ENCODE measurements around the gene SGCD. TPM values are rescaled to one million over a fixed set of nuclear protein-coding genes. Genes with fewer than 3 reads are reported as not detected.

The SGCD gene
- total RNA-seq, 1 donor from 2014 or later = 7.5 TPM

DNA sequence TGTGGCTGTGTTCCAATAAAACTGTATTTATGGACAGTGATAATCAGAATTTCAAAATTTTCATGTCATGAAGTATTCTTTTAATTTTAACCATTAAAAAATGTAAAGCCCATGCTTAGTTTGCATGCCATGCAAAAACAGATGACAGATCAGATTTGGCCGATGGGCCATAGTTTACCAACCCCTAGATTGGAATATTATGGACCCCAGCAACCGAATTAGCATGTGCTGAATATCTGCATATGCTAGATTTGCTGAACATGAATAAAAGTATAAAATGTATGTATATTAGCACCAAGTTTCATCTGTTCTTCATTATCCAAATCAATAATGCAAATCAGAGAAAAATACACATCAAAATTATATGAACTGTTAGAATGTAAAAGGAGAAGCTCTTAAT is 364.6 kb downstream of the SGCD start:
- no peak for ATAC-seq
- Histone ChIP-seq H3K4me1 (no peaks in the 10 kb centered on the region), H3K27me3 (no peaks in the 10 kb centered on the region), H3K9me3 (no peaks in the 10 kb centered on the region), H3K4me3 (no peak overlapping the region), H3K27ac (no peak overlapping the region), H3K36me3 (no peaks in the 10 kb centered on the region)
- intact Hi-C loops (cut with DNase I) = no loop called here
- TF ChIP-seq, protein P1, sequence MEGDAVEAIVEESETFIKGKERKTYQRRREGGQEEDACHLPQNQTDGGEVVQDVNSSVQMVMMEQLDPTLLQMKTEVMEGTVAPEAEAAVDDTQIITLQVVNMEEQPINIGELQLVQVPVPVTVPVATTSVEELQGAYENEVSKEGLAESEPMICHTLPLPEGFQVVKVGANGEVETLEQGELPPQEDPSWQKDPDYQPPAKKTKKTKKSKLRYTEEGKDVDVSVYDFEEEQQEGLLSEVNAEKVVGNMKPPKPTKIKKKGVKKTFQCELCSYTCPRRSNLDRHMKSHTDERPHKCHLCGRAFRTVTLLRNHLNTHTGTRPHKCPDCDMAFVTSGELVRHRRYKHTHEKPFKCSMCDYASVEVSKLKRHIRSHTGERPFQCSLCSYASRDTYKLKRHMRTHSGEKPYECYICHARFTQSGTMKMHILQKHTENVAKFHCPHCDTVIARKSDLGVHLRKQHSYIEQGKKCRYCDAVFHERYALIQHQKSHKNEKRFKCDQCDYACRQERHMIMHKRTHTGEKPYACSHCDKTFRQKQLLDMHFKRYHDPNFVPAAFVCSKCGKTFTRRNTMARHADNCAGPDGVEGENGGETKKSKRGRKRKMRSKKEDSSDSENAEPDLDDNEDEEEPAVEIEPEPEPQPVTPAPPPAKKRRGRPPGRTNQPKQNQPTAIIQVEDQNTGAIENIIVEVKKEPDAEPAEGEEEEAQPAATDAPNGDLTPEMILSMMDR (IDR thresholded peaks at IDR 0.05) = no peak
- DNase-seq = no peak

DNA sequence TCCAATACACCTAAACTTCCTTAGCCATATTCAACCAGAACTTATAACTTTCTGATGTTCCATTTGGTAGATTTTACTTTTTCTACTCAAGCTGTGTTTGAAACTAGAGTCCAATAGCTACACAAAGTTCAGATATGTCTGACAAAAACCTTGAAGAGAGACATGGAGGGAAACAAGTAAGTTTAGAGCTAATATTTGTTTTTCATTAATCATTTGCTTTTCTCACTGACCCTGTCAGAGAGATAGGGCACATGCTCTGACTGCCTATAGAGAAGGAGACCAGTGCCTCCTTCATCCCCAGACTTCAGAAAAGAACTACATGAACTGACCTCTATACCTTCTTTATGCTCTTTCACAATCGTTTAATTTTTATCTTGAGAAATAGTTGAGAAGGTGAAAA is 366.1 kb downstream of the SGCD start:
- TF ChIP-seq, protein P1 (IDR thresholded peaks at IDR 0.05) = no peak
- H3K27ac ChIP-seq = no peak overlapping the region
- DNase-seq (no peak), ATAC-seq (no peak)
- no peaks in the 10 kb centered on the region for H3K36me3 ChIP-seq
- intact Hi-C loops (cut with DNase I) = no loop called here
- H3K4me1 ChIP-seq = no peaks in the 10 kb centered on the region
- no peaks in the 10 kb centered on the region for H3K27me3 ChIP-seq
- H3K9me3 ChIP-seq = no peaks in the 10 kb centered on the region
- H3K4me3 ChIP-seq = no peak overlapping the region

- no peak for DNase-seq
- no peak overlapping the region for H3K27ac ChIP-seq
- TF ChIP-seq, protein P1 (IDR thresholded peaks at IDR 0.05) = no peak
- H3K4me1 ChIP-seq = no peaks in the 10 kb centered on the region
- H3K36me3 ChIP-seq = no peaks in the 10 kb centered on the region
- intact Hi-C loops (cut with DNase I) = no loop called here
- no peaks in the 10 kb centered on the region for H3K27me3 ChIP-seq
- no peaks in the 10 kb centered on the region for H3K9me3 ChIP-seq
- no peak overlapping the region for H3K4me3 ChIP-seq
- no peak for ATAC-seq
Measured at GRCh38 chr5:156694598-156694997, 367.6 kb downstream of the SGCD start.

DNA sequence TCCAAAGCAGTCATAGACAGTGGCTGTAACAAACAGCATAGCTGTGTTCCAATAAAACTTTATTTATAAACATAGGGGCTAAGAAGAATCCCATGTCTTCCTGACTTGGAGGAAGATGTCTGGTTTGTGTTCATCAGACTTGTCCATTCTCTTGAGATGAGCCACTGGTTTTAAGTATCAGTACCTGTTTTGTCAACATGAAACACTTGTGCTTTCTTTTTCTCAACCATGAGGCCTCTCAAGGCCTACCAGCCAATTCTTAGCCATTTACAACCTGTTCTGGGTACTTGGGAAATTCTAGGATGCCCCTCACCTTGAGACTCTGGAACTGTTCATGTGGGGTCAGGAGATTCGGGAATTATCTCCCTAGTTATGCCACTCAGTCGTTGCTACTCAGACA is 368.8 kb downstream of the SGCD start:
- ATAC-seq = no peak
- Histone ChIP-seq H3K27ac (no peak overlapping the region), H3K36me3 (no peaks in the 10 kb centered on the region), H3K4me3 (no peak overlapping the region), H3K9me3 (no peaks in the 10 kb centered on the region), H3K4me1 (no peaks in the 10 kb centered on the region), H3K27me3 (no peaks in the 10 kb centered on the region)
- intact Hi-C loops (cut with DNase I) = no loop called here
- DNase-seq = no peak
- TF ChIP-seq, protein P1 (IDR thresholded peaks at IDR 0.05) = no peak

DNA sequence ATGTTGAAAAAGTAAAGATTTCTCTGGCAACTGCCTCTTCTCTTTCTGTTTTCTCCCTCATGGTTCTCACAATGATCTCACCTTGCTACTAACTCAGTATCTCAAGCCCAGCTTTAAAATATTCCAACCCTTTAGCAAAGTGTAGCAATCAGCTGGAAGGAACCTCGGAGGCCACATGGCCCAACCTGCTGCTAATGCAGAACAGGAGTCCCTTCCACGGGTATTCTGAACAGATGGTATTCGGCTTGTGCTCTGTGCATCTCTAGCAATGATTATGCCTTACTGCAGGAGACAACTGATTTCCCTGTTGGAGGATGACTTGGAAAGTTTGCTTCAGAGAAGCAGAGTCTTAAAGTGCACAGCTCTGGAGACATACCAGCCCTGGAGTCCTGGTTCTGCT is 371.4 kb downstream of the SGCD start:
- Histone ChIP-seq H3K36me3 (no peaks in the 10 kb centered on the region), H3K4me3 (no peak overlapping the region), H3K27me3 (no peaks in the 10 kb centered on the region), H3K9me3 (no peaks in the 10 kb centered on the region), H3K27ac (no peak overlapping the region), H3K4me1 (no peaks in the 10 kb centered on the region)
- no peak for DNase-seq
- intact Hi-C loops (cut with DNase I) = no loop called here
- ATAC-seq = no peak
- TF ChIP-seq, protein P1 (IDR thresholded peaks at IDR 0.05) = no peak

- ATAC-seq = no peak
- Histone ChIP-seq H3K4me1 (no peaks in the 10 kb centered on the region), H3K36me3 (no peaks in the 10 kb centered on the region), H3K27me3 (no peaks in the 10 kb centered on the region), H3K27ac (no peak overlapping the region), H3K9me3 (no peaks in the 10 kb centered on the region), H3K4me3 (no peak overlapping the region)
- DNase-seq = no peak
- TF ChIP-seq, protein P1 (IDR thresholded peaks at IDR 0.05) = no peak
- intact Hi-C loops (cut with DNase I) = no loop called here
Measured at GRCh38 chr5:156699147-156699546, 372.2 kb downstream of the SGCD start.

Measured in upper lobe of right lung (tissue), 1 donor.